Measurements from ENCODE around the gene RIN2.

Gene RIN2

DNA sequence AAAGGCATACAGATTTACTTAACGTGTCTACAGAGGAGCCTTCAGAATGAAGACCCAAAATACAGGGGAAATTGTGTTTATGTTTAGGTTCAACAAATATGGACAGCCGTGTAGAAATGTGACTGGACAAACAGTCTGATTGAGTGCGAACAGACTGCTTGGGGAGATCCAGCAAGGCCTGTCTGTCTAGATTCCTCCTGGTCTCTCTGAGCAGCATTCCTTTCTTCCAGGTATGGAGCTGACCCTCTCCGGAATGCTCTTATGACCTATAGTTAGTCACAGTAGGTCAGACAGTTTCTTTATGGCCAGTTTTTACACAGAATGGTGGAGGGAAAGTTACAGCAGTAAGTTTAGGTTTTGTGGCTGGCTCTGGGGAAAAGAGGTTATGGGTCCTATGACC lies 9.0 kb downstream of the RIN2 start:
- DNase-seq, result no peak

- no peak for DNase-seq
Measured at GRCh38 chr20:19768325-19768842, 10.3 kb downstream of the RIN2 start.

DNA sequence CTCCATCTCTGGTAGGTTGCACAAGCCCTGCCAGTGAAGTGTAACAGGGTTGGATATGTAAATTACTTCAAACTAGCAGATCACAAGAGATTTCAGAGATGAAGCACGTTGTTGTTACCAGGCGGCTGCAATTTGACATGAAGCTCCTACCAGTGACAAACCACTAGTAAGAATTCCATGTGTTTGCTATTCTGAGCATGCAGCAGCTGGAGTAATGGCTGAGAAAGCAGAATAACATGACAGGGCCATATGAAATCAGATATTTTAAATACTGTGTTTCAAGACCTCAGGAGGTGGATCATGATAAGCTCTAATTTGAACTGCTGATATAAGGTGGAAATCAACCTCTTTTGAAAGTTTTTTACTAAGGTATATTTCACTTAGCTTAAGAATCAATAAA lies 11.4 kb downstream of the RIN2 start:
- DNase-seq, result no peak

DNA sequence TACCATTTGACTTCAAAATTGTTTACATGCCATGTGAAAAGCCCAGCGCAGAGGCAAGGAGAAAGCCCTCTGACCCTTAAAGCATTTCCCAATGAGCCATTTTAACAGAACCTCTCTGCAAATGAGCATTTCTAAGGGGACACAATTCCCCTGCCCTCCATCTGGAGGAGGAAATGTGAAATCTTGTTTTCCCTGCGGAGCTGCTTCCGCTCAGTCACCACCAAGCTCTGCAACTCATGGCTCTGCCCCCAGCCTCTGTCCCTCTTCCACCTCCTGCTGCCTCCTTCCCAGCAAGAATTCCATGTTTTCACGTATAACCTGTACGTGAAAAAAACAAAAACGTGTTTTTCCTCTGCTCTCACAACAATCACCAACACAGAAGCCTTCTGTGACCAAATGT lies 12.3 kb downstream of the RIN2 start:
- no peak for DNase-seq

DNA sequence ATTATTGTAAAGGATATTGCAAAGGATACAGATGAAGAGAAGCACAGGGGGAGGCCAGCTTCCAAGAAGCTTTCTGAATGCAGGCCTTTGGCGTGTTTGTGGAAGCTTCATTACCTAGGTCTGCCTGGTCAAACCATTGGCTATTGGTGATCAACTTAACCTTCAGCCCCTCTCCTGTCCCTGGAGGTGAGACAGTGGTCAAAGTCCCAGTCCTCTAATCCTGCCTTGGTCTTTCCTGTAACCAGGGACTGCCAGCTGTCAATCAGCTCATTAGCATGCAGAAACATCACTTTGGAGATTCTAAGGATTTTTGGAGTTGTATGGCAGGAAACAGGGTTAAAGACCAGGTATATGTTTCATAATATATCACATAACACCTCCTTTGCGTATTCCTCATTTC lies 13.0 kb downstream of the RIN2 start:
- DNase-seq, result no peak

- no peak for DNase-seq
Measured at GRCh38 chr20:19773471-19773870, 15.4 kb downstream of the RIN2 start.

DNA sequence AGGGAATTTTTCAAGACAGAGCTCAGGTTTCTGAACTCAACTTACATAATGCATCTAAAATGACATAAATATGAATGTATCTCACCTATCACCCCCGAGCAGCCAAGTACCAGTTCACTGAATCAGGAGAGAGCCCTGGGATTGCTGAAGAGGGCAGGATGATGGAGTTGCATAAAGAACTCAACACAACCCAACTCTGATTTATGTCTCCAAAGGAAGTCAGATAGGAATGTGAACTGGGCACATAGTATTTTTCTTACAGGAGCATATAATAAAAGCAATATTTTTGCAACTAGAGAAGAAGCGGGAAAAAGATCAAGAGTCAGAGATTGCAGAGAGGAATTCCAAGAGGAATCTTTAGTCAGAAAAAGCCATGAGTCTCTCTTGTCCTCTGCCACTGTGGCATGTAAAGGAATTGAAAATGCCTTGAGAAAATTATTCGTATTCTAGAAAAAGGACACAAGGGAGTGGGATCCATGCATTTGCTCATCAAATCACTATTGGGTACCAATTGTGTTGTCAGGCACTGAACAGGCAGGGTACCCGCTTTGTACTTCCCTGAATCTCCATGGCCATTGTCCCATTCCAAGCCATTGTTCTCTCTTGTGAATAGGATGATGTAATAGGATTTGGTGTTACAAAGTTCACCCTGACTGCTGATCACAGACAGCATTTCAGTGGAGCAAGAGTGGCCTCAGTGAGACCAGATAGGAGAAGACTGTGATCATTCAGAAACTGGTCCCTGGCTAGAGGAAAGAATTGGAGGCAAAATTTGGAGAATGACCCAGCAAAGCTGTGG lies 16.3 kb downstream of the RIN2 start:
- DNase-seq, result no peak

DNA sequence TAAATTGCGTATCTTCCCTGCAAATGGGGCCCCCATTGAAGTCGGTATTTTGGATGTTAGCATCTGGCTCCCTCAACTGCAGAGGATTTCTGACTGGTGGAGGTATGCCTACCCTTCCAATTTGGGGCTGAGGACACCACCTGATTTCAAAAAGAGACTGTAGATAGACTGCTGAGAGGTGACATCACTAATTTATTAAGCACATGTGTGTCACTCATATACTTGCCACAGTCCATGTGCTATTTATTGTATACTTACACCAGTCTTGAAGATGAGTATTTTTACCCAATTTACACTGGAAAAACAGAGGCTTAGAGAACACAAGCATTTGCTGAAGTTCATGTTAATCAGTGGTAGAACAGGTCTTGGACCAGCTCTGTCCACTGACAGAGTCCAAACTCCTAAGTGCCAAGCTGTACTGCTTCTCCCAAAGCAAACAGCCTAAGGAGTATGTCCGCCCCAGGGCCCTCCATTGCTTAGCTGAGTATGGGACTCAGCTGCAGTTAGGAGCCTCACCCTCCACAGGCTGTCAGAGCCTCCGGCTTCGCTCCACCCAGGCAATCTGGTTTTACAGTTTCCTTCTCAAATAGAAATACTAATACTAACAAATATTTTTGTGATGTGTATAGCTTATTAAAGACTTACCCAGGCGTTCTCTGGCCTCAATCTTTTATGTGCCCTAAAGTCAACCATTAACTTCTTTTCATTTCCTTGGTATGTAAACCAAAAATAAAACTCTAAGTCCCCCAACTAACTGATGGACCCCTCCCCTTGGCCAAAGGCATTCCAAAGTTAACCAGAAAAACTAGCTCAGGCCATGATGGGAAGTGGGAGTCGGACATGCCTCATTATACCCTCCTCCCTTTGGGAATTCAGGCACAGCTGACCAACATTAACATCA lies 17.5 kb downstream of the RIN2 start:
- no peak for DNase-seq

DNA sequence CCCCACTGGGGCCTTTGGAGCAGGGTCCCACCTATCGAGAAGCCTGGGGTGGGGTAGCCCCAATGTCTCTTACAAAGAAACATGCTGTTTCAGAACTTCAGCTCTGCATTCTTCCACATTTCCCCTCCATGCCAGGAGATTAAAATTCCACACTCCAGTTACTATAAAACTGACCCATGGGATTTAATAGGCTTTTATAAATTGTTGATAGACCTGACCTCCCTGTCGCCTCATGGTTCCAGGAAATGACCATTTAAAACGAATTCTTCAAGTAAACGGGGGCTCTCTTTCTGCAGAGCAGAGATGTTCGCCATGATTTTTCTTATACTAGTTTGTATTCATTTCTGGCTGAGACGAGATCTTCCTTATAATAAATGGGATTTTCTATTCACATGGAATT lies 19.3 kb downstream of the RIN2 start:
- no peak for DNase-seq

- DNase-seq, result no peak
Measured at GRCh38 chr20:19777981-19778380, 19.9 kb downstream of the RIN2 start.

DNA sequence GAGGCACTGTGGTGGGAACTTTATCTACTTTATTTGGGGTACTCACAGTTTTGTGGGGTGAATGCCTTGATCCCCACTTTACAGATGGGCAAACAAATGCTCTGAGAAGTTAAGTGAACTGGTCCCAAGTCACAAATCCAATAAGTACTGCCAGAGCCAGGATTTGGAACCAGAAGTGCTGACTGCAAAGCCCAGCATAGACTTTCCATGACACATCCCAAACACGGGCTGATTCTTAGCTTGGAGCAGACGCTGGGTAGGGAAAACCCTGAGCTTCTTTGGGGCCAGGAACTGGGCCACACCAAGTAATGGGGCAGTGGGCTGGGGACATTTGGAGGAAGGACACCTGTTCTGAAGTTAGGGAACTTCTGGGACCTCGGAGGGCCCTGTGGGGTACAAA lies 20.3 kb downstream of the RIN2 start:
- no peak for DNase-seq

- no peak for DNase-seq
Measured at GRCh38 chr20:19779634-19780033, 21.6 kb downstream of the RIN2 start.

GRCh38 chr20:19780261-19780660 lies 22.2 kb downstream of the RIN2 start:
- DNase-seq, result no peak

DNA sequence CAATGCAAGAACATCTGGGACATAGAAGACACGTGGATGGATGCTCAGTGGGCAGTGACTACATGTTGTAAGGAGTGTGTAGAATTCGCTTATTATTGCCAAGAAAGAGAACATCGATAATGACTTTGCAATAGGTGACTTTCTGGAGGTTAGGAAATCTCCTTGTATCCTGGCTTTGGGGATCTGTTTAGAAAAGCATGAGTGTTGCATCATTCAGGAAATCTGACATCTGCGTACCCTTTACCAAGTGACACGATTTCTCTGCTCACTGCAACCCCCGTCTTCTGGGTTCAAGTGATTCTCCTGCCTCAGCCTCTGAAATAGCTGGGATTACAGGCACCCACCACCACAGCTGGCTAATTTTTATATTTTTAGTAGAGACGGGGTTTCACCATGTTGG lies 23.2 kb downstream of the RIN2 start:
- DNase-seq, result no peak

GRCh38 chr20:19782669-19783068 lies 24.6 kb downstream of the RIN2 start:
- no peak for DNase-seq

- DNase-seq, result no peak
Measured at GRCh38 chr20:19783966-19784401, 25.9 kb downstream of the RIN2 start.

GRCh38 chr20:19784511-19785172 lies 26.6 kb downstream of the RIN2 start:
- peak; percentile 81 for DNase-seq

GRCh38 chr20:19785173-19785982 lies 27.3 kb downstream of the RIN2 start:
- no peak for DNase-seq

- DNase-seq, result no peak
Measured at GRCh38 chr20:19785983-19786285, 27.9 kb downstream of the RIN2 start.

GRCh38 chr20:19786311-19786710 lies 28.3 kb downstream of the RIN2 start:
- peak; percentile 54 for DNase-seq

DNA sequence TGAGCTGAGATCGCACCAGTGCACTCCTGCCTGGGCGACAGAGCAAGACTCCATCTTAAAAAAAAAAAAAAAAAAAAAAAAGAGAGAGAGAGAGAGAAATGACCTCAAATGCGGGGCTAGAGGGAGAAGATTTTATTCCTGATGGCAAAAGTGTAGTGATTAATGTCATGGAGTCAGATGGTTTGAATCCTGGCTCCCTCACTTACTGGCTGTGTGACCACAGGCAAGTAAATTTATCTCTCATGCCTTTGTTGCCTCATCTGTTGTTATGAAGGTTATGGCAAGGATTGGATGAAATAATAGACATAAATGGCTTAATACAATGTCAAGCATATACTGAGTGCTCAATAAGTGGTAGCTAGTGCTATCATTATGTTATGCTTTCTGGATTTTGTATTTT lies 29.3 kb downstream of the RIN2 start:
- no peak for DNase-seq

DNA sequence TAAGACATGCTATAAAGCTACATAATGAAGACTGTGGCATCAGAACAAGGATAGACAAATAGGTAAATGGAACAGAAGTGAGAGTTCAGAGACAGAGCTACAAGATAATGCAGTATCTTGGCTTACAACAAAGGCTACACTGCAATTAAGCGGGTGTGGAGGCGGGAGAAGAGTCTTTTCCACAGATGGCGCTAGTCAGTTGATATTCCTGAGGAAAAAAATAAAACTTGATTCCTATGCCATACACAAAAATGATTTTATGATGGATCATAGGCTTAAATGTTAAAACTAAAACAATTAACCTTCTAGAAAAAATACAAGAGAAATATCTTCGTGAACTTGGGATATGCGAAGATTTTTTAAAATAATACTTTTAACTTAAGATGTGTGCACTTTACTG lies 31.0 kb downstream of the RIN2 start:
- no peak for DNase-seq

DNA sequence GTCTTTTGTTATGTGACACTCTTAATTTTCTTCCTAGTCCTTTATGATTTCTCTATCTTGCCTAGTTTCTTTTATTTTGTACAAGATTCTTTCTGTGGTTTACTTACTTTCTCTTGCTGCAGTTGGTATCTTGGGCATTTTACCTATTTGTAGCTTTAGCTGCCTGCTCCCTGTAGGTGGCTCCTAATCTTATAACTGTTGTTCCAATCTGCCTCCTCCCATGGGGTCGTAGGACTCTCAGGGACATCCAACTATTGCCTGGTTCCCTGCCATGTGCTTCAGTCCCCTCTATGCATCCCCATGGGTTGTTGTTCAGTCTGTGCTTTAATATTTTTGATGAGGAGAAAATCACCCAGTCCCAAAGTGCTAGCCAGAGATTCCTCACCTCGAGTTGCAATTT lies 31.4 kb downstream of the RIN2 start:
- DNase-seq, result no peak

Data from NCI-H510A (cell line).